Brain microvascular endothelial cell (primary cell): Measurements from ENCODE around the gene OXA1L.
A peak's percentile ranks its signal among the peaks of the same experiment; 100 is the strongest.

Source experiments
- DNase-seq: peaks from one replicate; pipeline ENCODE4 v3.0.0-alpha.2; 2020
- H3K27ac ChIP-seq: fragments of 250-450 bp; sonication (Bioruptor Pico); 2 replicates; pipeline ENCODE4 v1.5.1; 2020; ENCODE audit warnings: mild to moderate bottlenecking, moderate library complexity
- H3K27me3 ChIP-seq: fragments of 250-450 bp; sonication (Bioruptor Pico); replicated peaks from 2 replicates; pipeline ENCODE4 v1.5.1; 2020; ENCODE audit warnings: mild to moderate bottlenecking
- H3K36me3 ChIP-seq: fragments of 250-450 bp; sonication (Bioruptor Pico); replicated peaks from 2 replicates; pipeline ENCODE4 v1.5.1; 2020; ENCODE audit warnings: mild to moderate bottlenecking
- H3K4me3 ChIP-seq: 2 replicates; pipeline ENCODE4 v1.5.1; 2011; ENCODE audit warnings: low read depth, mild to moderate bottlenecking, control low read depth, low read length, moderate library complexity
- CTCF ChIP-seq: IDR thresholded peaks from 2 replicates; pipeline ENCODE4 v1.5.1; 2011; ENCODE audit warnings: low read depth, mild to moderate bottlenecking, moderate library complexity, low read length, control low read depth, inconsistent platforms; ENCODE audit errors: missing control alignments
- in situ Hi-C: cut with HindIII; loops from 2 replicates; pipeline ENCODE4 v1.10.0; 2017; ENCODE audit warnings: low sequenced_read_pairs, low pct_ligation_motif_present

OXA1L gene

GRCh38 chr14:22808388-22809209, 42.1 kb downstream of the OXA1L start:
- H3K36me3 ChIP-seq = no peaks in the 10 kb centered on the region
- no peak overlapping the region for H3K4me3 ChIP-seq
- no peak for DNase-seq
- in situ Hi-C loops = no loop called here
- TF ChIP-seq CTCF = no peak
- no peaks in the 10 kb centered on the region for H3K27me3 ChIP-seq
- no peak overlapping the region for H3K27ac ChIP-seq

- in situ Hi-C loops = no loop called here
- no peak overlapping the region for H3K4me3 ChIP-seq
- no peak for DNase-seq
- H3K36me3 ChIP-seq = no peaks in the 10 kb centered on the region
- no peak overlapping the region for H3K27ac ChIP-seq
- no peaks in the 10 kb centered on the region for H3K27me3 ChIP-seq
- TF ChIP-seq CTCF = no peak
Measured at GRCh38 chr14:22811722-22812121, 45.2 kb downstream of the OXA1L start.

GRCh38 chr14:22812744-22813143, 46.3 kb downstream of the OXA1L start:
- no peak for DNase-seq
- peak; percentile 32 for TF ChIP-seq CTCF
- Histone ChIP-seq H3K4me3 (no peak overlapping the region), H3K27me3 (no peaks in the 10 kb centered on the region), H3K27ac (no peak overlapping the region), H3K36me3 (no peaks in the 10 kb centered on the region)
- in situ Hi-C loops = no loop called here

- H3K27me3 ChIP-seq = no peaks in the 10 kb centered on the region
- in situ Hi-C loops = no loop called here
- H3K4me3 ChIP-seq = no peak overlapping the region
- H3K36me3 ChIP-seq = no peaks in the 10 kb centered on the region
- TF ChIP-seq CTCF = no peak
- DNase-seq = no peak
- H3K27ac ChIP-seq = no peak overlapping the region
Measured at GRCh38 chr14:22813145-22813544, 46.7 kb downstream of the OXA1L start.

GRCh38 chr14:22814373-22814772, 47.9 kb downstream of the OXA1L start:
- H3K27ac ChIP-seq = no peak overlapping the region
- no peak for DNase-seq
- TF ChIP-seq CTCF = no peak
- H3K27me3 ChIP-seq = no peaks in the 10 kb centered on the region
- in situ Hi-C loops = no loop called here
- H3K36me3 ChIP-seq = no peaks in the 10 kb centered on the region
- H3K4me3 ChIP-seq = no peak overlapping the region
